Inflammatory macrophage treated with lipopolysaccharide for 4 hours (primary cell): ENCODE results near the gene INPP5J.
"Not testable (repeated sequence)": the region's sequence is repeated elsewhere in the genome, so short reads cannot be mapped to it uniquely, and the experiment has no call there.

Source experiments
- DNase-seq: peaks from one replicate; pipeline ENCODE4 v3.0.0-alpha.2; 2020

The INPP5J gene

DNA sequence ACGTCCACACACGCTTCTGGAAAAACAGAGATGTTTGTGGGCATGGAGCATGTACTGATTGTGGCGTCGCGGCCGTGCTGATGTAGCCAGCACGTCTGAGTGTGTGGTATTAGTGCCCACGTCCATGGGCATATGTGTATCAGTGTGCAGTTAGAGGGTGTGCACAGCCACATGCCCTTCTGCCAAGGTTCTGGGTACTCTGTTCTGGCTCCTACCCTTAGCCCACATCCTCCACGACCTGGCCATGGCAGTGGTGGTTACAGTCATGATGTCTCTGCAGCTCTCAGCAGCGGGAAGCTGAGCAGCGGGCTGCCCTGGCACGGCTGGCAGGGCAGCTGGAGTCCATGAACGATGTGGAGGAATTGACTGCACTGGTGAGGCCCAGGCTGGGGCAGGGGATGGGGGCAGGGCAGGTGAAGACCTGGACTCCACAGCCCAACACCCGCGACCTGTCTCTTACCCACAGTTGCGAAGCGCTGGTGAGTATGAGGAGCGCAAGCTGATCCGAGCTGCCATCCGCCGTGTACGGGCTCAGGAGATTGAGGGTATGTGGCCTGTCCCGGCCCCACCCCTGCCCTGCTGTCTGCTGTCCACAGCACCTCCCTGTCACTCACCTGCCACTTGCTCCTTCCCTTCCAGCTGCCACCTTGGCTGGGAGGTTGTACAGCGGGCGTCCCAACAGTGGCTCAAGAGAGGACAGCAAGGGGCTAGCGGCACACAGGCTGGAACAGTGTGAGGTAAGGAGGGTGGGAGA, 34.4 kb upstream of the INPP5J start:
- DNase-seq = no peak

DNA sequence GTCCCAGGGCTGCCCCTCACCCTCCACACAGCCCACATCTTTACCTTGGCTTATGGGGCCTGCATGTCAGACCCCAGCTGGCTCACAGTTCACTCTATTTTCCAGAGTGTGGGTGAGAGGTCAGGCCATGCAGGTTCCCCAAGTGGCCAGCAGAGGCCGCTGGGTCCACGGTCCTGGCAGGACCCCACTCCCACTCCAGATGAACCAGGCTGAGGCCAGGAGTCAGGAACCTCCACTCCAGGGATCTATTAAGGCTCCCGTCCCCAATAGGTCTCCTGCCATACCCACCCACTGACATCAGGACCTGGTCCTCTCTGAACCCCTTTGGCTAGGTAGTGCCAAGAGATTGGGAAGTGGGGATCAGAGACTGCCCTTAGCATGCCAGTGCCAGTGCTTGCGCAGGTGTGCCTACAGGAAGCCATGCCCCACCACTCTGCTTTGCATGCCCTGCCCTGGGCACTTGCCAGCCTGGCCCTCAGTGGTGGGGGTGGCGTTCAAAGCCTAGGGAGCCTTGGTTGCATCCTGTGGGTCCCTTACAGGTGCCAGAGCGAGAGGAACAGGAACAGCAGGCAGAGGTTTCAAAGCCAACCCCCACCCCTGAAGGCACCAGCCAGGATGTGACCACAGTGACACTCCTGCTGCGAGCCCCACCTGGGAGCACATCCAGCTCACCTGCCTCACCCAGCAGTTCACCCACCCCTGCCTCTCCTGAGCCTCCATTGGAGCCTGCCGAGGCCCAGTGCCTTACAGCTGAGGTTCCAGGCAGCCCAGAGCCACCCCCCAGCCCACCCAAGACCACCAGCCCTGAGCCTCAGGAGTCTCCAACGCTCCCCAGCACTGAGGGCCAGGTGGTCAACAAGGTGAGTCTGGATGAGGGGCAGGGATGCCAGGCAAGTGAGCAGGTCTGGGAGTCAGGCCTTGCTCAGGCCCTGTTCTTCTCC, 33.3 kb upstream of the INPP5J start:
- DNase-seq = peak; percentile 40

DNA sequence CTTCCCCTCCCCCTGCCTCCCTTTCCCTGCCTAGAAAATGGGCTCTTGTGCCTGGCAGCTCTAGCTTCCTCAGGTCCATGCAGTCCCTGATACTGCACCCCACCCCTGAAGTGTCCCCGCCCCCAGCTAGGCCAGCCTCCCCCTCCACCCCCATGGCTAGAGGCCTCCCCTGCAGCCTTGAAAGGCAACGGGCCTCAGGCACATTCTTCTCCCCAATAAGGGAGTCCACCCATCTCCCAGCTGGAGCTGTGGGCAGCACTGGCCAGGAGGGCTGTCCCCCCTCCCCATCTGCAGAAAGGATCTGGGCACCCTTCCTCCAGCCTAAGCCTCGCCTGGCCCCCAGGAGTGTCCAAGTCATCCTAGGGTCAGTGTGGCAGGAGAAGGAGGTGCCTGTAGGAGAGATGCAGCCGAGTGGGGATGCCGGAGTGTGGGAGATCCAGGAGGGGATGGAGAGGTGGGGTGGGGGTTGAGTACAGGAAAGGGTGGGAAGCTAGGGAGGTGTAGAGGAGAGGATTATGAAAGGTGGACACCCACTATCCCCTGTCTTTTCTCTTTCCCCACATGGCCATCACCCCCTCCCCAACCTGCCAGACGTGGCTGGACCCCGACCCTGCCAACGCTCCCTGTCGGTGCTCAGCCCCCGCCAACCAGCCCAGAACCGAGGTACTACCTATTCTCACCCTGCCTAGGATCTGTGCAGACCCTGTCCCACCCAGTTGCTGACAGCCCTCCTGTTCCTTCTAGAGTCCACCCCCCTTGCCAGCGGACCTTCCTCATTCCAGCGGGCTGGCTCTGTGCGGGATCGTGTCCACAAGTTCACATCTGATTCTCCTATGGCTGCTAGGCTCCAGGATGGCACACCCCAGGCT, 32.3 kb upstream of the INPP5J start:
- no peak for DNase-seq

DNA sequence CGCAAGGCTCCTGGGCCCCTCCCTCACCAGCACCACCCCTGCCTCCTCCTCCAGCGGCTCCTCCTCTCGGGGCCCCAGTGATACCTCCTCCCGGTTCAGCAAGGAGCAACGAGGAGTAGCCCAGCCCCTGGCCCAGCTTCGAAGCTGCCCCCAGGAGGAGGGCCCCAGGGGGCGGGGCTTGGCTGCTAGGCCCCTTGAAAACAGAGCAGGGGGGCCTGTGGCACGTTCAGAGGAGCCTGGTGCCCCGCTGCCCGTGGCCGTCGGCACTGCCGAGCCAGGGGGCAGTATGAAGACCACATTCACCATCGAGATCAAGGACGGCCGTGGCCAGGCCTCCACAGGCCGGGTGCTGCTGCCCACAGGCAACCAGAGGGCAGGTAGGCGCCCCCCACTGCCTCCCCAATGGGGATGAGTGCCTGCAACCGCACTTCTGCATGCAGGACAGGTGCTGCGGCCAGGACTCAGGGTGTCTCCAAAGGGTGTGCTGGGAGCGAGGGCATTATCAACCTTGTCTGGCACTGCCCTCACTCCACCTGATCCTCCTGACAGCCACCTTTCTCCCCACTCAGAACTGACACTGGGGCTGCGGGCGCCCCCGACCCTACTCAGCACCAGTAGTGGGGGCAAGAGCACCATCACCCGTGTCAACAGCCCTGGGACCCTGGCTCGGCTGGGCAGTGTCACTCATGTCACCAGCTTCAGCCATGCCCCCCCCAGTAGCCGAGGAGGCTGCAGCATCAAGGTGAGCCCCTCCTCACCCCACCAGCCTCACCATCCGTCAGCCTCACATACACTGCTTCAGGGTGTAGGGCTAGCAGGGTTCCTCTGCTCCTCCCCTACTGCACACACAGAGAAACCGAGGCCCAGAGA, 31.4 kb upstream of the INPP5J start:
- DNase-seq = no peak

DNA sequence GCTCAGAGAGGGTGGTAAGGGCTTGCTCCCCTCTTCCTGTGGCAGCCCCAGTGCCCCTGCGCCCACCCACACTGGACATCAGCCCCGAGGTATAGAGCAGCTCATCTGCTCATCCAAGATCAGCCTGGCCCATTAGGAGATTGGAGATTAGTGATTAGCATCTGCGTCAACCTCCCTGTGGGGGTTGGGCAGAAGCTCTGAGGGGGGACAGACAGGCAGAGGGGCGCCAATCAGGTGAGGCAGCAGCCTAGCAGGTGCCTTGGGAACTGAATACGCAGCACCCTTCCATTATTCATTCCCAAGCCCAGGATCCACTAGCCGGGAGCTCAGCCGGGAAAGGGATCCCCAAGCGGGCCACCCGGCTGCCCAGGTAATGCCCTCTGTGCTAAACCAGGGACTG, 30.6 kb upstream of the INPP5J start:
- no peak for DNase-seq

DNA sequence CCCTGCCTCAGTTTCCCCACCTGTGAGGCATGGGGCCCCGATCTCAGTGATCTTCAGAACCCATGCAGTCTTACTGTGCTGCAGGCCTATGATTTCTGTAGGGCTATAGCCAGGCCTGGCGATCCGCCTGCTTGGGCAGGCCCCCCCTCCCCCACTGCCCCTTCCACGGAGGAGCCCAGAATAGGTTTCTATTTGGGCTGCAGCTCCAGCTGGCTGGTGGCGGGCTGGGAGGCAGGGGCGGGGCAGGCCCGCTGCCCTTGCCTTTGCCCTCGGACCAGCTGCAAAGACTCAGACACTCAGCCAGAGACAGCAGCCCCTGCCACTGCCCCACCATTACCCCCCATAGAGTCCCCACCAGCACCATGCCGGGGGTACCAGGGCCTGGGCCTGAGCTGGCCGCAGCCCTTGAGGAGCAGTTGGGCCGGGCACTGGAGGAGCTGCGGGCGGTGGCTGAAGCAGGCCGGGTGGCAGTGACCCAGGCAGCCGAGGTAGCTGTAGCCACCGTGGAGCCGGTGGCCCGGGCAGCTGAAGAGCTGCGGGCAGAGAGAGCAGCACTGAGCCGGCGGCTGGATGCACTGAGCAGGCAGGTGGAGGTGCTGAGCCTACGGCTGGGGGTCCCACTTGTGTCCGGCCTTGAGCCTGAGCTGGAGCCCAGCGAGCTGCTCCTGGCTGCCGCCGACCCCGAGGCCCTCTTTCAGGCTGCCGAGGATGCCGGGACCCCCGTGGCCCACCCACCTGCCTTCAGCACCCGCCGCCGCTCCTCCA, 29.5 kb upstream of the INPP5J start:
- no peak for DNase-seq

DNA sequence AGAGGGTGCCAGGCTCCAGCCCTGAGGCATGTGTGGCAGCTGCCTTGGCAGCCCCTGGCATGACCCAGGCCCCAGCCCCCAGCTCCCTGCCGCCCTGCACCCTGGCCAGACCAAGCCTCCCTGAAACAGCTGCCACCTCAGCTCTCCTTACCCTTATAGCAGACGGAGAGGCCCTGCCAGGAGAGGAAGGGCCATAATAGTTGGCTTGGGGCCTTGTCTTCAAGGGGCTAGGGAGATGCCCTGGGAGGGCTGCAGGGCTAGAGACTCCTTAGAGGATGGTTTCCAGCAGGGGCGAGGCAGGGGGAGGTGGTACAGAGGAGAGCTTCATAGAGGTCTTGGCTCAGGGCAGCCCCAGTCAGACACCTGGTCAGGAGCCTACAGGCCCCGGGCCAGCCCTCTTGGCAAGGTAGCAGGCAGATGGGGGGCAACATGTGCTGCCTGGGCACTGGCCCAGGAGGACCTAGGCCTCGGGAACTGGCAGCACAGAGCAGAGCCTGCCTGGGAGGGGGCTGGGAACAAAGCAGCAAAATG, 28.7 kb upstream of the INPP5J start:
- no peak for DNase-seq

DNA sequence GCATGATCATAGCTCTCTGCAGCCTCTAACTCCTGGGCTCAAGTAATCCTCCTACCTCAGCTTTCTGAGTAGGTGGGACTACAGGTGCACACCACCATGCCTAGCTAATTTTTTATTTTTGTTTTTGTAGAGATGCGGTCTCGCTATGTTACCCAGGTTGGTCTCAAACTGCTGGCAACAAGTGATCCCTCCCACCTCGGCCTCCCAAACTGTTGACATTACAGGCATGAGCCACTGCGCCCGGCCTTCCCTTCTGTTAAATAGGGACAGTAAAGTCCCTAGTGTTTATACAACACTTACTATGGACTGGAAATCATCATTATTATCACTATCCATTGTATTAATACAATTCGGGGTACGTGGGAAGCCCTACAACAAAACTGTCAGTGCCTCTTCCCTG, 28.0 kb upstream of the INPP5J start:
- DNase-seq = no peak

DNA sequence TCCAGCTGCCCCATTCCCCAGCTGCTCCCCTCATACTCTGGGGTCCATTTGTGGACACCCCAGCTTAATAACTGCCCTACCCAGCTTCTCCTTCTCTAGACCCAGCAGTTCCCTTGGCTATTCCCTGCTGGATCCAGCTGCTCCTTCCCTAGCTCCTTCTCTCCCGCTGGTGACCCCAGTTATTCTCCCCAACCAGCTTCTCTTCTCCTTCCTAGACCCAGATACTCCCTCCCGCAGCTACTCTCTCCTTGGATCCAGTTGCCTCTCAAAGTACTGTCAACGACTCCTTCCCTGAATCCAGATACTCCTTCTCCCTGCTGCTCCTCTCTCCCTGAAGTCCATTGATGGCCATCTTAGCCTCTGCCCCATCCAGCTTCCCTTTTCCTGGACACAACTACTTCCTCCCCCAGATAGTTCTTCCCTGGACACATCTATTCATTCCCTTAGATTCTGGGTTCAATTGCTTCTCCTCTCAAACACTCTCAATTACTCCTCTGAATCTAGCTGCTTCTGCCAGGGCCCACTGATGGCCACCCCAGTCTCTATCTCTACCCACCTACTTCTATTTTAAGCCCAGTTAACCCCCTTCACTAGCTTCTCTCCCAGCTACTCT, 27.0 kb upstream of the INPP5J start:
- DNase-seq = no peak

DNA sequence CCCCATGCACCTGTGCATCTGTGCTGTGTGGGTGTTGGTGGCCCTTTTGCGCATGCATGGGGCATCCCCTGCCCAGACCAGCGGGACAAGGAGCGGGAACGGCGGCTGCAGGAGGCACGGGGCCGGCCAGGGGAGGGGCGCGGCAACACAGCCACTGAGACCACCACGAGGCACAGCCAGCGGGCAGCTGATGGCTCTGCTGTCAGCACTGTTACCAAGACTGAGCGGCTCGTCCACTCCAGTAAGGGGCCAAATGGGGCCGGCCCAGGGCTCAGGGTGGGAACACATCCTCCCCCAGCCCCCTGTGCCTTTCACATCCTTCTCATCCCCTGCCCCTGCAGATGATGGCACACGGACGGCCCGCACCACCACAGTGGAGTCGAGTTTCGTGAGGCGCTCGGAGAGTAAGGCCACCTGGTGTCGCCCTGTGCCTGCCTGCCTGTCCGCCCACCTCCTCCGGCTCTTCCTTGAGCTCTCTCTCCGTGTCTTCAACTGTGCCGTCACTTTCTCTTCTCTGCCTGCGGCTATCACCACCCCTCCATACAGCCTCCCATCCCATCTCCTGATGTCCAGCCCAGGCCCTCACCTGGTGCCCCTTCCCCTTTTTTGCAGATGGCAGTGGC, 26.0 kb upstream of the INPP5J start:
- no peak for DNase-seq

DNA sequence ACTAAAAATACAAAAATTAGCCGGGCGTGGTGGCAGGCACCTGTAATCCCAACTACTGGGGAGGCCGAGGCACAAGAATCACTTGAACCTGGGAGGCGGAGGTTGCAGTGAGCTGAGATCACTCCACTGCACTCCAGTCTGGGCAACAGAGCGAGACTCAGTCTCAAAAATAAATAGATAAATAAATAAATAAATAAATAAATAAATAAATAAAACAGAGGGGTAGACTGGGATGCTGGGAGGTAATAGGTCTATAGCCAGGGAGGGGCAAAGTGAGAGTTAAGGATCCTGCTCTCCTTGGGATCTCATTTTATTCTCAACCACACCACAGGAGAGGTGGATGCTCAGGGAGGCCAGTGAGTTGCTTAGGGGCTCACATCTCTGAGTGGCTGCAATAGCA, 25.2 kb upstream of the INPP5J start:
- not testable (repeated sequence) for DNase-seq

DNA sequence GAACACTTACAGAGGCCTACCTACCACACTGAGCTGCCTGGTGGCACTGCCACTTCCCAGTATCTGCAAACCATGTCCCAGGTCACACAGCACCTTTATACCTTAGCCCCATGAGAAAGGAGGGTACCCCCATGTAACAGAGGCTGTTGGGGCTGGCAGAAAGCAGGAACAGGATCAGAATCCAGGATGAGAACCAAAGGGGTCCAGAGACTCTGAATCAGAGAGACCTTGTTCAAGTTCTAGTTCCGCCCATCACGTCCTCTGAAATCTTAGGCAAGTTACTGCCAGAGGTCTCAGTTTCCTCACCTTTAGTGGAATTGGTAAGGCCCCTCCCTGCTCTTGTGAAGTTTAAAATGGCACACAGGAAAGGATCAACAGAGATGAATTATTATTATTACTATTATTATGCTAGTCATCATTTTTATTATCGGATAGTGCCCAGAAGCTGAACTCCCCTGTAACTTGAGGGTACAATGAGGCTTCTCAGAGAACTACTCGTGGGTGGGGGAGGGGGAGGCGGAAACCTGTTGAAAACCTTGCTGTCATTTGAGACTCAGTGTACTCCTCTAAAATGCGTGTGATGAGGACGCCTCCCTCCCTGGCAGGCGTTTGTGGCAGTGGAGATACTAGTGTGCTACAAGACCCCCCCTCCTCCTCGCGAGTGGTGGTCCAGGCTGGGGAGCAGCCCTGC, 24.7 kb upstream of the INPP5J start:
- no peak for DNase-seq

DNA sequence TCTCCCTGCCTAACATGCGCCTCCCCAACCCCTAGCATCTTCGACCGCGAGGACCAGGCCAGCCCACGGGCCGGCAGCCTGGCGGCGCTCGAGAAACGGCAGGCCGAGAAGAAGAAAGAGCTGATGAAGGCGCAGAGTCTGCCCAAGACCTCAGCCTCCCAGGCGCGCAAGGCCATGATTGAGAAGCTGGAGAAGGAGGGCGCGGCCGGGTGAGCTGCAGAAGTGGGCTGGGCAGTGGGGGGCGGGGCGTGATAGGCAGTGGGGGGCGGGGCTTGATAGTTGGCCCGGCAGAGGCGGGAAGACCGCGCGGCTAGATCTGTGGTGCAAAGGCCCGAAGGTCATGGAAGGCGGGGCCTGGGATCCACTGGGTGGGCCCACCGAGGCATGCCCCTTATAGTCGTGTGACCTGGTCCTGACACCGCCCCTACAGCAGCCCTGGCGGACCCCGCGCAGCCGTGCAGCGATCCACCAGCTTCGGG, 24.1 kb upstream of the INPP5J start:
- DNase-seq = no peak

DNA sequence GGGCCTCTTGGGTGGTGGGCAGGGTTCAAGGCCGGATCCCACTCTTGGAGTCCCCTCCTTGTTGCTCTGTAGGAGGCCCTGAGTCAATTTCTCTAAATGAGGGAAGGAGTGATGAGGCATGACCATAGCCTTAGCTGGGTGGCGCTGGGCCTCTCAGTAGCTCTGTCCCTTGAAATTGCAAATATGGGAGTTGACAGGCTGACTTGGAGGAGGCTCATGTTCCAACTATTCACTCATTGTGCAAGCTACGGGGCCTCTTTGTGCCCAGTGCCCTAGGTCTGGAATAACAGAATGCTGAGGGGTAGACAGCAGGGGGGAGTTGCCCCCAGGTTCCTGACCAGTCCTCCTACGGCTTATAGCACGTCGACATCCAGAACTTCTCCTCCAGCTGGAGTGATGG, 23.4 kb upstream of the INPP5J start:
- no peak for DNase-seq

DNA sequence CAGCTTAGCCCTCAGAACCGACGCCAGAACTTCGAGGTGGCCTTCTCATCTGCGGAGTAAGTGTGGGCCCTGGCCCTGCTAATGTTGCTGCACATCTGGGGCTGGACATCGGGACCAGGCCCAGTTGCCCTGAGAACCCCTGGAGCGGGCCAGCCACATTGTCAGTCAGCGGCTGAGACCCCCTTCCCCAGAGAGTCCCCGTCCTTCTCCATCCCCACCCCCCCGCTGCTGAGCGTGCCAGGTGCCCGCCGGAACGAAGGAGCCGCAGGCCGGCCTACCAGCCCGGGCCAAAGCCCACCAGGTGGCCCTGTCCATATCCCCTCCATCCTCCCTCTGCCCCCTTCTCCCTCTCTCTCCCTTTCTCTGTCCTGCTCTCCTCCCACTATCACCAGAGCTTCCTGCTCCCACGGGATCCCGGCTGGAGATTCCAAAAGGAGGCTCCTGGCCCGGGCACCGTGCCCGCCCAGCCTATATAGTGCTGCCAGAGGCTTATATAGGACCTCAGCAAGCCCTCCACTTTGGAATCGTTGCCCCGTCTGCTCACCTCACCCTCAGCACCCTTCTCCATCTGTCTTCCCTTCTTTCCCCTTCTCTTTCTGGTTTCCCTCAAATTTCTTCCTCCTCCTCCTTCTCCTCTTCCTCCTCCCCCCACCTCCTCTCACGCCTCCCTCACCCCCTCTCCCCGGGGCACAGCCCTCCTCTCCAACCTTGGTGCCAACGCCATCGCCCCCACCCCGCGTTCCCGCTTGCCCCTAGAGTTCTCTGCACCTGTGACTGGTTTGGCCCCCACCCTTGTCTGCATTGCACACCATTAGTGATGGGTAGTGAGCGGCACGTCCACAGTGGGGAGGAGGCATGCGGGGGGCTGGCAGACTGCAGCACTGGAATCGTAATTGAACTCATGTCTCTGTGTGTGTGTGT, 22.7 kb upstream of the INPP5J start:
- DNase-seq = no peak

DNA sequence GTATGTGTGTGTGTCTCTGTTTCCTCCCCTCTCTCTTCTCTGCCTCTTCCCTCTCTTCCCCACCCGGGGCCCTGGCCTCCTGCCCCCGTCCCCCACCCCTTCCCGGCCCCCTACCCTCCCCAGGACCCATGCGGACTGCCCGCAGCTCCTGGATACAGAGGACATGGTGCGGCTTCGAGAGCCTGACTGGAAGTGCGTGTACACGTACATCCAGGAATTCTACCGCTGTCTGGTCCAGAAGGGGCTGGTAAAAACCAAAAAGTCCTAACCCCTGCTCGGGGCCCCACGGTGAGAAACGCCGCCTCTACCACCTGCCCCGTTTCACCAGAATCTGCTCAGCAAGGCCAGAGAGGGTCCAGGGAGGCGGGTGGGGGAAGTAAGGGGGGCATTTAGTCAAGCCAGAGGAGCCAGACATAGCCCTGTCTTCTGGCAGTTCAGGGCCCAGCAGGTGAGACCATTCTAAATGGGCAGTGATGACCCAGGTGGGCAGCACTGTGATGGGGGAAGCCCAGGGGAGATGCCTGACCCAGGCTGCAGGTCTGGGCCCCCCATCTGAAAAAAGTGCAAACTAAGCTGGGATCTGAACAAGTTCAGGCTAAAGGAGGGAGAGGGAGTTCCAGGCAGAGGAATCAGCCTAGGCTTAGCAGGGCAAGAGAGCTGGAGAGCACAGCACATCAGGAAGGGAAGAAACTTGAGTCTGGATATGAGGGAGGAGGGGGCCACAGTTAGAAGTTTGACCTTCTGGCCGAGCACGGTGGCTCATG, 21.8 kb upstream of the INPP5J start:
- DNase-seq = no peak

DNA sequence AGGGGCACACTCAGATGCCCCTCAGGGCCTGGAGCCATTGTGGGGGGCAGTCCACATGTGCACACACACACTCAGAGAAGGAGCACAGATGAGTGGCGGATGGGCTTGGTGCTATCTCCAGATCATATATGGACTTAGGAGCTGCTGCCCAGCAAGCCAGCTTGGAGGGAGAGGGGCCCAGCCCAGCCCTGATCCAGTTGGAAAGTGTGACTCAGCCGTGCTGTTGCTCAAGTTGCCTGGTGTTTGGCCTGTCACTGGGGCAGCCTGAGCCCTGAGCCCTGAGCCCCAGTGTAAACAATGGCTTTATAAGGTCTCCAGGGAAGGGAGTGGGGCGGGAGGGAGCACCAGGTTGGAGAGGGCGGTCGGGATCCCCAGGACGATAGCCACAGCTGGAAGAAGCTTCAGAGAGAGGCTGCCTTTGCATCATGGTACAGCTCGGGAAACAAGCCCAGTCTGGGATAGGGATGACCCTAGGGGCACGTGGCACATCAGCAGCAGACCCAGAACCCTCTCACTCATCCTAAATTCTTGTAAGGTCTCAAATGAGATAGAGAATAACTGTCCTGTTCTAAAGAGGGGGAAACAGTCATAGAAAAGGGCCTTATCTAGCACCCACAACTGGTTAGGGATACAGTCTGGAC, 20.2 kb upstream of the INPP5J start:
- no peak for DNase-seq
